GM21737 (cell line): ENCODE results near the gene CHTOP.

Experiments used
- ATAC-seq: cut with Tn5 transposase; IDR thresholded peaks from one replicate; pipeline ENCODE4 v1.9.1; 2021; ENCODE audit warnings: mild to moderate bottlenecking, moderate library complexity; ENCODE audit not compliant: unreplicated experiment

Gene CHTOP

DNA sequence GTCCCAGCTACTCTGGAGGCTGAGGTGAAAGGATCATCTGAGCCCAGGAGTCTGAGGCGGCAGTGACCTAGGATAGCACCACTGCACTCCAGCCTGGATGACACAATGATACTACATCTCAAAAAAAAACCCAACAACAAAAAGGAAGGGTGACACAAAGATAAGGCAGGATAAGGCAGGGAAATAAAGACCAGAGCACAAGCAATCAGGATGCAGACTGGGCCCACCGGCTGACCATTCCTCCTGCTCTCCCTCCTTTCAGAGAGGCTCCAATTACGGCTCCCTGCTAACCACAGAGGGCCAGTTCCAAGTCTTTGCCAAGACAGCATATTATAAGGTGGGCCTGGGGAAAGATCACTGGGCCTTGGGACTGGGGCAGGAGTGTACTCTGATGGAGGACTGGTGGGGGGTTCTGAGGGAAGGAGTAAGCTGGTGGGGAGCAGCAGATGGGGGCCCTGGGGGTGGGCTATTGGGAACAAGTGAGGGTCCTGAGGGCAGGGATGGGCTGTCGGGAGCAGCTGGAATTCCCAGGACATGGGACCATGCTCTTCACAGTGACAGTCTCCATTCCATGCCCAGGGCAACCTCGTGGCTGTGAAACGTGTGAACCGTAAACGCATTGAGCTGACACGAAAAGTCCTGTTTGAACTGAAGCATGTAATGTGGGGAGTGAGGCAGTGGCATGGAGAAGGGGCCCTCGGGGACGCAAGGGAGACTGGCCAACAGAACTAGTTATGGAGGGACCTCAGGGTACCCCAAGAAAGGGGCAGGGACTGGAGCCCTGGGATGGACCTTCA, 51.9 kb downstream of the CHTOP start:
- ATAC-seq: no peak

DNA sequence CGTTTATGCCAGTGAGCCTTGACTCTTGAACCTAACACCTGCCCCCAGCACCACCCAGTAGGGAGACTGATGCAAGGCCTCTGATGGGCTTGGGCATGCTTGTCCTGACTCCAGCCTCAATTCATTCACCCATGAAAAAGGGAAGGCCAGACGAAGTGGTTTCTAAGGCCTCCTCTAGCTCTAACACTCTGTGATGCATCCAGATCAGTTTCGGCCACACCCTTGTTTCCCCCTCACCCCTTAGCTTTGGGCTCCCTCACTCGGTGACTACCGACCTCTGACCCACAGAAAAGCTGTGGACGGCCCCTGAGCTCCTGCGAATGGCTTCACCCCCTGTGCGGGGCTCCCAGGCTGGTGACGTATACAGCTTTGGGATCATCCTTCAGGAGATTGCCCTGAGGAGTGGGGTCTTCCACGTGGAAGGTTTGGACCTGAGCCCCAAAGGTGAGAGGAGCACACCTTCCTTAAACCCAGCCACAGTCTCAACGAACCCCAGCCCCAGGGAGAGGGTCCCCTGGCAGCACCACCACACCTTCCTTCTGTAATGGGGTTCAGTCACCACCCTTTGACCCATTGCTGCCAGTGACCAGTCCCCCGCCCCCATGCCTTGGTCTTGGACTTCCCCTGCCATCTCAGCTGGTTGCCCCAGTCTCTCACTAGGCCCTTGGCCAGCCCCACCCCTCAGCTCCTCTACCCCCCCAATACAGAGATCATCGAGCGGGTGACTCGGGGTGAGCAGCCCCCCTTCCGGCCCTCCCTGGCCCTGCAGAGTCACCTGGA, 53.7 kb downstream of the CHTOP start:
- no peak for ATAC-seq

DNA sequence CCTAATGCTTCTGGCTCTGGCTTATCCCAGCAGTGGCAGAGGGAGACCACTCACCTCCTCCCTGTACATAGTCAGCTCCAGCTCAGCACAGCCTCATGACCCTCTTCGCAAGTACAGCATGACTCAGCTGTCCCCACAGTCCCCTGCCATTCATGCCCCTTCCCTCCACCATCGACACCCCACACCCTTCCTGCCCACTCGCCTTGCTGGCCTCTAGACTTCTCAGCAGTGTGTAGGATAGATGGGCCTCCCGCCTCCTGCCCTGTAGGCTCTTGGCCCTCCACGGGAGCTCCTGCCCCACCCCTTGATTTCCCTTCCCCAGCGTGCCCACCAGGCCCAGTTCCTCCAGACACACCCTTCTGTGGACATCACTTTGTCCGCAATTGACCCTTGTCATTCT, 54.4 kb downstream of the CHTOP start:
- ATAC-seq: no peak

DNA sequence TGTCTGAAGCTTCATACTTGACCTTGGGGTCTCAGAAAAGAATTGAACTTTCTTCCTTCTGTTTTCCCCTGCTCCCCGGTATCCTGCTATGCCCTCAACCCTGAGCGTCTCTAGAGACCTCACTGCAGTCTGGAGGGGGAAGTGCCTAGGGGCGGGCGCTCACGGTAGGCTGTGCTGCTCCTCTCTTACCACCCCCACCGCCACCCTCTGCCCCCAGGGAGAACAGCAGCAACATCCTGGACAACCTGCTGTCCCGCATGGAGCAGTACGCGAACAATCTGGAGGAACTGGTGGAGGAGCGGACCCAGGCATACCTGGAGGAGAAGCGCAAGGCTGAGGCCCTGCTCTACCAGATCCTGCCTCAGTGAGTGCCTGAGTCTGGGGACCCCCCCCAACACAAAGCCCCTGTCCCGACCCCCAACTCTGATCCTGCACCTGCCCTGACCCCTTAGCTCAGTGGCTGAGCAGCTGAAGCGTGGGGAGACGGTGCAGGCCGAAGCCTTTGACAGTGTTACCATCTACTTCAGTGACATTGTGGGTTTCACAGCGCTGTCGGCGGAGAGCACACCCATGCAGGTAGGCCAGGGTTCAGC, 55.0 kb downstream of the CHTOP start:
- ATAC-seq: no peak

DNA sequence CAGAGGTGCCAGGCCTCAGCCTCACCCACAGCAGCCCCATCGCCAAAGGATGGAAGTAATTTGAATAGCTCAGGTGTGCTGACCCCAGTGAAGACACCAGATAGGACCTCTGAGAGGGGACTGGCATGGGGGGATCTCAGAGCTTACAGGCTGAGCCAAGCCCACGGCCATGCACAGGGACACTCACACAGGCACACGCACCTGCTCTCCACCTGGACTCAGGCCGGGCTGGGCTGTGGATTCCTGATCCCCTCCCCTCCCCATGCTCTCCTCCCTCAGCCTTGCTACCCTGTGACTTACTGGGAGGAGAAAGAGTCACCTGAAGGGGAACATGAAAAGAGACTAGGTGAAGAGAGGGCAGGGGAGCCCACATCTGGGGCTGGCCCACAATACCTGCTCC, 59.6 kb downstream of the CHTOP start:
- no peak for ATAC-seq
